ENCODE measurements around the gene EIF3J.
"Not testable (repeated sequence)": the region's sequence is repeated elsewhere in the genome, so short reads cannot be mapped to it uniquely, and the experiment has no call there.

The EIF3J gene, protein sequence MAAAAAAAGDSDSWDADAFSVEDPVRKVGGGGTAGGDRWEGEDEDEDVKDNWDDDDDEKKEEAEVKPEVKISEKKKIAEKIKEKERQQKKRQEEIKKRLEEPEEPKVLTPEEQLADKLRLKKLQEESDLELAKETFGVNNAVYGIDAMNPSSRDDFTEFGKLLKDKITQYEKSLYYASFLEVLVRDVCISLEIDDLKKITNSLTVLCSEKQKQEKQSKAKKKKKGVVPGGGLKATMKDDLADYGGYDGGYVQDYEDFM

DNA sequence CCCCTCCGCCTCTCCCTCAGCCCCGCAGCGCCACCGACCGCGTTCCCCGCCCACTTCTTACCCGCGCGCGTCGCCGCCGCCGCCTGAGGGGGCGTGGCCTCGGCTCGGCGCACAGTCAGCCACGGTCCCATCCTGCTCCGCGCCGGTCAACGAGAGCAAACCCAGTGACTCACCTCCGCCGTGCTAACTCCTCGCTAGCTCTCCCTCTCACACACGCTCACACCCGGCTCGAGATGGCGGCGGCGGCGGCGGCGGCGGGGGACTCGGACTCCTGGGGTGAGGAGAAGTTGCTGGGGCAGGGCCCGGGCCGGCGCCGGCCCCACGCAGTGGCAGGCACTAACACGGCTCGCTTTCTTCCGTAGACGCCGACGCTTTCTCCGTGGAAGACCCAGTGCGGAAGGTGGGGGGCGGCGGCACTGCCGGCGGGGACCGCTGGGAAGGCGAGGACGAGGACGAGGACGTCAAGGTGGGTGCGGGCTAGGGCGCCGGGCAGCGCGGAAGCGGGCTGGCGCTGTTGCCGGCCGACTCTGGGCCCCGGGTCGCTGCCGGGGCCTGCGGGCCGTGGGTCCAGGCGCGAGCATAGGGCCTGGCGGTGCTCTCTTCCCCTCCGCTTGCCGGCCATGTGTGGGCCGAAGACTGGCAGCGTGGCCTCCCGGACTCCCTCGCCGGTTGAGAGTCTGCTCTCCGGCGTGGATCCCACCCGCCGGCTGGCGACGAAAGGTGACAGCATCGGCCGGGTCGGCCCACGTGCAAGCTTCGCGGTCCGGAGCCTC, at the start of gene EIF3J:
TSS of gene EIF3J (plus strand) at position 186 of the 773 bp plus-strand sequence. CDS start at position 234, 48 bp downstream.
- peak; percentile 95 for DNase-seq
- in situ Hi-C loops (cut with HindIII; ENCODE audit: low pct_ligation_motif_present, low pct_unique_long_range_greater_than_20kb, low sequenced_read_pairs), result no loop called here

DNA sequence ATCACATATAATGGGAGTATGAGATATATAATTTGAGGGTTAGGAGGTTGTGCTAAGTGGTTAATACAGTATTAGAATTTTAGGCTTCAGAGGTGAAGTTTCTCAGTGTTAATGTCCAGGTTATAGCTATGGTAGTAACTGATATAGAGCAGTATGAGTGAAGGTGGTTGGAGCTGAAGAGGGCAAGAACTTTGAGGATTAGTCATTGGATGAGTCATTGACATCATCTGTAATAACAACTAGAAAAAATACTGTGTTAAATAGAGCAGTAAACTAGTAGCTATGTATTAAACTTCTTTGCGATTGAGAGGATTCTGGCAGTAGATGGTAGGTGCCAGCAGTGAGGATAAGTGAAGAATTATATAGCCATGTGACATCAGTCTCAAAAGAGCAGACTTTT, 47.5 kb upstream of the EIF3J start:
- in situ Hi-C loops (cut with HindIII; ENCODE audit: low pct_ligation_motif_present, low pct_unique_long_range_greater_than_20kb, low sequenced_read_pairs), result no loop called here

DNA sequence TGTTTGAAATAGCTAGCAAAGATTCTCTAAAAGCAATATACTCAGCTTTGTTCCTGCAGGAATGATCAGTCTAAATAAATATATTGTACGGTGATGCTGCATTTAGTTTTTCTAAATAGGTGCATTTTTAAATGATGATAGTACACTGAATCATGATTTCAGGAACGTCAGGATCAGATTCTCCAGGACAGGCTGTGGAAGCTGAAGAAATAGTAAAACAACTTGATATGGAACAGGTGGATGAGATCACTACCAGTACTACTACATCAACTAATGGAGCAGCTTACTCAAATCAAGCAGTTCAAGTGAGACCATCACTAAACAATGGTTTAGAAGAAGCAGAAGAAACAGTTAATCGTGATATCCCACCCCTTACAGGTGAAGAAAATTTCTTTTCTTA, 46.3 kb upstream of the EIF3J start:
- in situ Hi-C loops (cut with HindIII; ENCODE audit: low pct_ligation_motif_present, low pct_unique_long_range_greater_than_20kb, low sequenced_read_pairs), result no loop called here
- DNase-seq, result peak; percentile 23

More for the DNA sequence above, 47.5 kb upstream of the EIF3J start:
- peak; percentile 94 for DNase-seq

DNA sequence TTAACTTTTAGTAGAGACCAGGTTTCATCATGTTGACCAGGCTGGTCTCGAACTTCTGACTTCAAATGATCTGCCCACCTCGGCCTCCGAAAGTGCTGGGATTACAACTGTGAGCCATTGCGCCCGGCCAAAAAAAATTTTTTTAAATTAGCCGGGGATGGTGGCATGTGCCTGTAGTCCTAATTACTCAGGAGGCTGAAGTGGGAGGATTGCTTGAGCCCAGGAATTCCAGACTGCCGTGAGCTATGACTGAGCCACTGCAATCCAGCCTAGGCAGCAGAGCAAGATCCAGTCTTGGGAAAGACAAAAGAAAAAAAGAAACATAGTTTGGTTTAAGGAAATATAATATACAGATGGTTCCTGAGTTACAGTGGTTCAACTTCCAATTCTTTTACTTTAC, 44.9 kb upstream of the EIF3J start:
- no peak for DNase-seq
- in situ Hi-C loops (cut with HindIII; ENCODE audit: low pct_ligation_motif_present, low pct_unique_long_range_greater_than_20kb, low sequenced_read_pairs), result no loop called here

DNA sequence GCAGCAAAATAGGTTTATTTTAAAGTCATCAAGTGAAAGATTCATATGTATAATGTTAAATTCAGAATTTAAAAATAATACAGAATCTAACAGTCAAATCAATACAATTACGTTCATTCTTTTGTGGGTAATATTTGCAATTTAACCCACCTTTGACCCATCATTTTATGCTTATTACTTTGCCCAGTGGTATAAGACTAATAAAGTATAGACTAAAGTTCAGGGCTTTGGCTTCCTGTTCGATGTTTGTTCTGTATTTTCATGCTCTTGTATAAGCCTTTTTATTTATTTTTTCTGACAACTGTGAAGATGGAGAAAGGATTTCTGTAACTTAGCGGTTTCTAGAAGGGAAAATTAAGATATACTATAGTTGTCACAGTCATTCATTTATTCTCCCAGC, 44.3 kb upstream of the EIF3J start:
- no peak for DNase-seq
- in situ Hi-C loops (cut with HindIII; ENCODE audit: low pct_ligation_motif_present, low pct_unique_long_range_greater_than_20kb, low sequenced_read_pairs), result no loop called here

DNA sequence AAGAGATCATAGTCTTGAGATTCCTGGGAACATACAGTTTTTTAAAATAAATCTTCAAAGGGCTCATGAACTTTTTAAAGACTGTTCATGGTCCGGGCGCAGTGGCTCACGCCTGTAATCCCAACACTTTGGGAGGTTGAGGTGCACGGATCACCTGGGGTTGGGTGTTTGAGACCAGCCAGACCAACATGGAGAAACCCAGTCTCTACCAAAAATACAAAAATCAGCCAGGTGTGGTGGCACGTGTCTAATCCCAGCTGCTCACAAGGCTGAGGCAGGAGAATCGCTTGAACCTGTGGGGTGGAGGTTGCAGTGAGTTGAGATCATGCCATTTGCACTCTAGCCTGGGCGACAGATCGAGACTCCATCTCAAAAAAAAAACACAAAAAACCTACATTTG, 41.4 kb upstream of the EIF3J start:
- in situ Hi-C loops (cut with HindIII; ENCODE audit: low pct_ligation_motif_present, low pct_unique_long_range_greater_than_20kb, low sequenced_read_pairs), result no loop called here
- no peak for DNase-seq

DNA sequence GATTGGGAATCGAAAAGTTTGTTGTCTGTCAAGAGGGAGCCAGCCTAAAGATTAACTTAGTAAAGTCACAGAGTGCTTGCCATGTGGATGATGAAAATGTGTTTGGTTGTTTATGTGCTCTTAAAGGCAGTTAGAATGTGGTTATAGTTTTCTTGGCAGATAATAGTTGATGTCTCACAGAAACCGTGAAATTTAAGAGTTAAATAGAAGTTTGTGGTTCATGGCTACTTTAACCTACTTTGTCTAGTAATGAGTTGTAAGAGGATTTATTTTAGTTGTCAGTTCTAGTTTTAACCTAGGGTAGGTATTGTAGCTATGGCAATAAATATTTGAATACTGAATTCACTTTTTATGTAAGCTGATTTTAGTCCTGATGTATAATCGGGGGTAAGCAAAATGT, 36.4 kb upstream of the EIF3J start:
- in situ Hi-C loops (cut with HindIII; ENCODE audit: low pct_ligation_motif_present, low pct_unique_long_range_greater_than_20kb, low sequenced_read_pairs), result no loop called here
- no peak for DNase-seq

DNA sequence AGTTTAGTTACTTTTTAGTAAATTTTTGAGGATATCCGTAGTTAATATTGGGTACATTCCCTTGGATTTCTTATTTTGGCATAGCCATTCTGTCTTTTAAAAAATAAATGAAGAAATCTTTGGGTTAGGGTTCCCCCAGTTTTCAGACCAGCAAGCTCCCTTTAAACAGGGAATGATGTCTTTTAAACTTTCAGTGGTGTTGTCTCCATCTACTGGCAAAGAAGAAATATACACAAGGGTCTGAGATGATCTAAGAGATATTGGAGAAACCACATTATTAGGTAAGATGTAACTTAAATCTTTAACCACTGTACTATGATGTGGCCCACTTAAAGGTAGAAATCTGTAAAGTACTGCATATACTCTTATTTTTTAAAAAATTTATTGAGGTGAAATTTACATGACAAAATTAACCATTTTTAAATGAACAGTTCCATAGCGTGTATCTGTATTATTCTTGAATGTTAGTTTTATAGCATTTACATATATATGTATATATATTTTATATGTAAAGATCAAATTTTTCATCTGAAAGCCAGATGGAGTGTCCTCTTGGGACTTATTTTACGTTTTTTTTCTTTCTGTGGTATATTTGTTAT, 35.1 kb upstream of the EIF3J start:
- in situ Hi-C loops (cut with HindIII; ENCODE audit: low pct_ligation_motif_present, low pct_unique_long_range_greater_than_20kb, low sequenced_read_pairs), result no loop called here
- peak; percentile 51 for DNase-seq

DNA sequence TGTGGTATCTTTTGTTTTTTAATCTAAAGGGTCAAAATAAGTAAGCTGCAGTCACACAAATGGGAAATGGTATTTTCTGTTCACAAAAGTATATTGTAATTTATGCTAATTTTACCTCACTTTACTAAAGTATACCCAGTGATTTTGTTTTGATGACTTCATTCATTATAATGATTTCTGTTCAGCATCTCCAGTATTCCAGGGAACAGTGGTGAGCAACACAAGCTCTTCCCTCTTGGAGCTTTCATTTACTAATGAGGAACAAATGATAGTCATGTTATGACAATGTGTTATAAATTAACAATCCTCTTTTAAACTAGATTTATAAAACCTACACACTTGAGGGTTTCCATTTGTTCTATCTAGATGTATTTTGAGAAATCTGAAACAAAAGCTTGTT, 20.5 kb upstream of the EIF3J start:
- in situ Hi-C loops (cut with HindIII; ENCODE audit: low pct_ligation_motif_present, low pct_unique_long_range_greater_than_20kb, low sequenced_read_pairs), result no loop called here
- DNase-seq, result no peak

DNA sequence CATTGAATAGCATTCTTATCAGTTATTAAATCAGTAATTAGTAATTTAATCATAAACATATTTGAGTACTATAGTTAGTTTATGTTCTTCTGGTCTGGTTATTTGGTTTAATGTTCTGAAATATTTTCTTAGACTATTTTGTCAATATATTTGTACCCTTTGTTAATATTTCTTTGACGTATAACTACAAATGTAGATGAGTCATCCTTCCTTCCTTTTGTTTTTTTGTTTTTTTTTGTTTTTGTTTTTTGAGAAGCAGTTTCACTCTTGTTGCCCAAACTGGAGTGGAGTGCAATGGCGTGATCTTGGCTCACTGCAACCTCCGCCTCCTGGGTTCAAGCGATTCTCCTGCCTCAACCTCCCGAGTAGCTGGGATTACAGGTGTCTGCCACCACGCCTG, 17.4 kb upstream of the EIF3J start:
- in situ Hi-C loops (cut with HindIII; ENCODE audit: low pct_ligation_motif_present, low pct_unique_long_range_greater_than_20kb, low sequenced_read_pairs), result no loop called here
- DNase-seq, result no peak

DNA sequence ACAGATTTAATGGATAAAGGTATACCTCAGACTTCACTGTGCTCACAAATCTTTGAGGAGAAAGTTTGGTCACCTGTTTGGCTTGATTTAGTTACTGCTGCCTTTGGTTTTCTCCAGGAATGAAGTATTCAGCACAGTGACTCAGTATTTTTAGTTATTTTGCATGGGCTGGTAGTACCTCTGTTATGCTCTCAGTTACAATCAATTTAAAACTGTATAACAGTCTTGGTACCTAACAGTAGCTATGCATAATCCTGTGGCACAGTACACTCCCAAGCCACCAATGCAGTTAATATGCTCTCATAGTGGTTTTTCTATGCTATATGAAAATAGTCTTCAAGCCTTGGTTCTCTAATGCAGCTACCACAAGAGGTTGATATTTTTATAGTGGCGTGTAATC, 11.9 kb upstream of the EIF3J start:
- DNase-seq, result no peak
- in situ Hi-C loops (cut with HindIII; ENCODE audit: low pct_ligation_motif_present, low pct_unique_long_range_greater_than_20kb, low sequenced_read_pairs), result no loop called here

DNA sequence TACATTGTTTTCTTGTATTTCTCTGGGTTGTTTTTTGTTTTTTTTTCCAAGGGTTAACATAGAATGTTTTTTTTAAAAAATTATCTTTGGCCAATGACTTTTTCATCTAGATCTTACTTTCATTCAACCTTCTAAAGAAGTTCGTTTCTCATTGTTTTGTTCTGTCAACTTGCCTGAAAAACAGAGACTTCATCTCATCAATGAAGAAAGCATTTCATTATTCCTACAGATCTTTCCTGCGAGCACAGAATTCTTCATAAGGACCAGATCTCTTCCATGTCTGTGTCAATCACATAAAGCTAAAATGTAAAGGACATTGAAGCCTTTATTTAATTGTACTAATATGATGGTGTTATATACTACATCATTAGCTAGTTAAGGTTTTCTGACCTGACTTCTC, 9.7 kb upstream of the EIF3J start:
- DNase-seq, result no peak
- in situ Hi-C loops (cut with HindIII; ENCODE audit: low pct_ligation_motif_present, low pct_unique_long_range_greater_than_20kb, low sequenced_read_pairs), result no loop called here

DNA sequence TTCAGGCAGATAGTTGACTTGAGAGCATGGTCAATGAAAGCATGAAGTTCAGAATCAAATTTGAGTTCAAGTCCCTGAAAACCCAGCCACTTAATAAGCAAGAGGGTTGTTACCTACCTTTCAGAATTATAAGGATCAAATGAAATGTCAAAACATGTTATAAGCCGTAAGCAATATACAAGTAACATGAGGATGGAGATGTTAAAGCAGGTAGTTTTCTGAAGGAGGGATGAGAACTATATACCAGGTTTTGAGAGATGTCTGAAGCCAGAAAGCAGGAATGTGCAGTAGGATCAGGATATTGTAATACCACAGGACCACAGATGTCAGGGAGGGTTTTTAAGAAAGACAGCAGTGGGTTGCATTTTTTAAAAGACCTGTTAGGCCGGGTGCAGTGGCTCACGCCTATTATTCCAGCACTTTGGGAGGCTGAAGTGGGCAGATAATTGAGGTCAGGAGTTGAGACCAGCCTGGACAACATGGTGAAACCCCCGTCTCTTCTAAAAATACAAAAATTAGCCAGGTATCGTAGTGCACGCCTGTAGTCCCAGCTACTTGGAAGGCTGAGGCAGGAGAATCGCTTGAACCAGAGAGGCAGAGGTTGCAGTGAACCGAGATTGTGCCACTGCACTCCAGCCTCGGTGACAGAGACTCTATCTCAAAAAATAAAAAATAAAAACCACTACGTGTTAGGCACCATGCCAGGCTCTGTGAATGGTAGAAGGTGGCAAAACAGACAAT, 6.9 kb upstream of the EIF3J start:
- in situ Hi-C loops (cut with HindIII; ENCODE audit: low pct_ligation_motif_present, low pct_unique_long_range_greater_than_20kb, low sequenced_read_pairs), result no loop called here
- no peak for DNase-seq

DNA sequence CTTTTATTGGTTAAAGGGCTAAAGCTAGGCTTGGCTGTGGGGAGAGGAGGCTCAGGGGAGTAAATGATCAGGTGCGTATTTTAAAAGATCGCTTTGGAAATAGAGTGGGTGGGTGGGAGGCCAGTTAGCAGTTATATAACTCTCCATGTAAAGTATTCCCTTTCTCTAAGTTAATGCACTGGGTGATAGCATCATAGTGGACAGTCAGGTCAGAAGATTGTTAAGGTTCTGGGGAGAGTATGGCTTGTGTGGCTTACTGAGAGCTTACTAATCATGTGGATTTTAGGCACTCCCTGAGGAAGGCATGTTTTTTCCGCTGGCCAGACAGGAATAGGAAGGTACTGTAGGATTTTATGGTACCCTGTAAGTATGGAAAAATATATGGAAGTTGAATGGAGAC, 6.3 kb upstream of the EIF3J start:
- no peak for DNase-seq
- in situ Hi-C loops (cut with HindIII; ENCODE audit: low pct_ligation_motif_present, low pct_unique_long_range_greater_than_20kb, low sequenced_read_pairs), result no loop called here

DNA sequence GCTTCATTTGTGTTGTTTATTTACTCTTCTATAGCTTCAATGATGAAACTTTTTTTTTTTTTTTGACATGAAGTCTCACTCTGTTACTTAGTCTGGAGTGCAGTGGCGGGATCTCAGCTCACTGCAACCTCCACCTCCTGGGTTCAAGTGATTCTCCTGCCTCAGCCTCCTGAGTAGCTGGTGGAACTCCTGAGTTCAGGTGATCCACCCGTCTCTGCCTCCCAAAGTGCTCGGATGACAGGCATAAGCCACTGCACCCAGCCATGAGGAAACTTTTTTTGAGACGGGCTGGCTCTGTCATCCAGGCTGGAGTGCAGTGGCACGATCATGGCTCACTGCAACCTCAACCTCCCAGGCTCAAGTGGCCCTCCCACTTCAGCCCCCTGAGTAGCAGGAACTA, 4.7 kb upstream of the EIF3J start:
- in situ Hi-C loops (cut with HindIII; ENCODE audit: low pct_ligation_motif_present, low pct_unique_long_range_greater_than_20kb, low sequenced_read_pairs); DNase-seq: not testable (repeated sequence)

DNA sequence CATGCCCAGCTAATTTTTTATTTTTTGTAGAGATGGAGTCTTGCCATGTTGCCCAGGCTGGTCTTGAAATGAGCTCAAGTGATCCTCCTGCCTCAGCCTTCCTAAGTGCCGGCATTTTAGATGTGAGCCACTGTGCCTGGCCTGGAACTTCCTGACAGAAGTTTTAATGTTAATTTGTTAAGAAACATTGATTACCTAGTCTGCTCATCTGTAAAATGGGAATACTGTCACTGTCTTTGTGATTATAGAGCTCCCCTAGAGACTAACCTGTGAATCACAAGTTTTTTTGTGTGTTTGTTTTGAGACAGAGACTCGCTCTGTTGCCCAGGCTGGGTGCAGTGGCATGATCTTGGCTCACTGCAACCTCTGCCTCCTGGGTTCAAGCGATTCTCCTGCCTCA, 4.3 kb upstream of the EIF3J start:
- DNase-seq, result no peak
- in situ Hi-C loops (cut with HindIII; ENCODE audit: low pct_ligation_motif_present, low pct_unique_long_range_greater_than_20kb, low sequenced_read_pairs), result no loop called here

DNA sequence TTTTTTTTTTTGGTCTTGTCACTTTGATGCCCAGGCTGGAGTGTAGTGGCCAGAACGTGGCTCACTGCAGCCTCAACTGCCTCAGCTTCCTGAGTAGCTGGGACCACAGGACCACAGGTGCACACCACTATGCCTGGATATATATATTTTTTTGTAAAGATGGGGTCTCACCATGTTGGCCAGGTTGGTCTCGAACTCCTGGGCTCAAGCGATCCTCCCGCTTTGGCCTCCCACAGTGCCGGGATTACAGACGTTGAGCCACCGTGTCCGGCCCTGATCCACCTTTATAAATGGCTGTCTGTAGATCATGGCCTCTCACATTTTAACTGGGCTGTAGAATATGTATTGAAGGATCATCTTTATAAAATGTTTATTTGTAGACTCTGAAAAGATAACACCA, 1.9 kb upstream of the EIF3J start:
- DNase-seq, result no peak
- in situ Hi-C loops (cut with HindIII; ENCODE audit: low pct_ligation_motif_present, low pct_unique_long_range_greater_than_20kb, low sequenced_read_pairs), result no loop called here

DNA sequence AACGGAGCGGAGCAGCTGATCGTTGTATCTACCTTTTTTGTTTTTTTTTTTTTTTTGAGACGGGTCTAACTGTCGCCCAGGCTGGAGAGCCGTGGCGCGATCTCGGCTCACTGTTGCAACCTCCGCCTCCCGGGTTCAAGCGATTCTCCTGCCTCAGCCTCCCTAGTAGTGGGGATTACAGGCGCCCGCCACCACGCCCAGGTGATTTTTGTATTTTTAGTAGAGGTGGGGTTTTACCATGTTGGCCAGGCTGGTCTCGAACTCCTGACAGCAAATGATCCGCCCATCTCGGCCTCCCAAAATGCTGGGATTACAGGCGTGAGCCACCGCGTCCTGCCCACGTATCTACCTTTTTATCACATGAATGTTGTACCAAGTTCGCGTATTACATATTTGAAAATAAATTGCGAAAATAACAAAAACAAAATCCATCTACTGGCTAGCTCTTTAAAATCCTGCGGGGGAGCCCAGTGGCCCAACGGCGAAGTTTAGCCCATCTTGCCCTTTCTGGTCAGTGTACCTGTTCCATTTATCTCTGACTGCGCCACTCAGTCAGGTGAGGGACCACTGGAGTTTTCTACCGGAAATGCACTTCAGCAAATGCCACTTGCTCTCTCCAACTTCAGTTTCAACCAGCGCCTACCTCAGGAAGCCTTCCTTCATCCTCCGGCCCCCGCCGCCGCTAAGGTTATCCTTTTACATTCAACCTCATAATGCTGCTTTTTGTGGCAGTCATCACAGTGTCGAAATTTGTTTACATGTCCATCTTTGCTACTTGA, 1.2 kb upstream of the EIF3J start:
- DNase-seq, result peak; percentile 35
- in situ Hi-C loops (cut with HindIII; ENCODE audit: low pct_ligation_motif_present, low pct_unique_long_range_greater_than_20kb, low sequenced_read_pairs), result no loop called here

Data from ACHN (cell line).